Activated CD4-positive, alpha-beta T cell treated with anti-CD3 and anti-CD28 coated beads, Interleukin-10, Interleukin-2, amounts not matched to agents 100 ng/mL and 50 ng/mL, durations not matched to agents 16 hours and 8 hours (primary cell): ENCODE results near the gene DMAC2.
"Not testable (repeated sequence)": the region's sequence is repeated elsewhere in the genome, so short reads cannot be mapped to it uniquely, and the experiment has no call there.

Experiments
- DNase-seq: peaks from one replicate; pipeline ENCODE4 v3.0.0-alpha.2; 2020

Gene DMAC2

DNA sequence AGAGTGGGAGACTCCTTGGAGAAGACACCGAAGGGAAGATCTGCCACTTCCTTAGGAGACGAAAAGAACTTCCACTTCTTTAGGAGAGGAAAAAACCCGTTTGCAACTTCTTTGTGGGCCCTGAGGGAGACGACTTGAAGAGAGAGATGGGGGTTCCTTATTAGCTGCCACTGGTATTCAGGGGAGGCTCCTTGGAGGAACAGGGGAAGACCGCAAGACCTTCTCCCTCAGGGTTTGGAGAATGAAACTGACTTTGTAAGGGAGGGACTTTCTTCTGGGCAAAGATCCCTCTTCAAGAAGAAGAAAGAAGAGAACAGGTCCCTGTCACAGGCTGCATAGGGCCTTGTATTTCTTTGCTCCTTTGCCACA, 41.7 kb downstream of the DMAC2 start:
- no peak for DNase-seq

DNA sequence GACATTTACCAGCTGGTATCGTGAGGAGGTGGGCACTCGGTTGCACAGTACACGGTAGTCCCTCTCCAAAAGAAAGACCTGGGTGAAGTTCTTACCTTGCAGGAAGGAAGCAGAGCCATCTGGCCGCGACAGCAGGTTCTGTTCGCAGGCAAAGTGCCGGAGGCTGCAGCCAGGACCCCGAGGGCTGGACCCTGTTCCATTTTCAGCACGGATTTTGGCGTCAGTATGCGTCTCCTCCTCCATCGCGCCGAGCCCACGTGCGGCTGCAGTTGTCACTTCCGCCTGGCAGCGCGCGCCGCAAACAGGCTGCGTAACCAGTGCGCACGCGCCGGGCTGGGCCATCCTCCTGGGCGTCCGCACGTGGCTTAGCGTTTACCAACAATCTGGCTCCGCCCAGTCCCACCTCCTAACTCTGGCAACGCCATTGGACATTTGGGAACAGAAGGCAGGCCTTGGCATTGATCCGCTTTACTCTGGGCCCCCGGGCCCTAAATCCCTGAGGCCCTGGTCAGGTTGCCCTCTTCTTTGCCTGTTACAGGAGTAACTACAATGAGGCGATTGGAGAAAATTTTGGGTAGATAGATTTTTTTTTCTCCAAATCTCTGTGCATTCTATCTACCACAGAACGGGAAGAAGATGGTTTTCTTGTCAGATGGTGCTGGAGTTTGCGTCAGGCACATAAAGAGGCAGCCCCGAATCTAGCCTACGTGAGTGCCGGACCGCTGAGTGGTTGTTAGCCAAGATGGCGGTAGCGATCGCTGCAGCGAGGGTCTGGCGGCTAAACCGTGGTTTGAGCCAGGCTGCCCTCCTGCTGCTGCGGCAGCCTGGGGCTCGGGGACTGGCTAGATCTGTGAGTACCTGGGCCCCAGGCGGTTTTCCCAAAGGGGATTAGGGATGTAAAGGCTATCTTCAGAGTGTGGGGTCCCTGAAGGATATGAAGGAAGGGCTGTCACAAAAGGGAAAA, 42.3 kb downstream of the DMAC2 start, which contains the start of the genes BCKDHA and EXOSC5:
TSS of gene BCKDHA (plus strand) at position 733 of the 964 bp plus-strand sequence. CDS start at position 743, 10 bp downstream.
TSS of gene EXOSC5 (minus strand) at position 274 of the 964 bp plus-strand sequence. CDS start at position 243, 31 bp downstream.
- peak; percentile 100 for DNase-seq

DNA sequence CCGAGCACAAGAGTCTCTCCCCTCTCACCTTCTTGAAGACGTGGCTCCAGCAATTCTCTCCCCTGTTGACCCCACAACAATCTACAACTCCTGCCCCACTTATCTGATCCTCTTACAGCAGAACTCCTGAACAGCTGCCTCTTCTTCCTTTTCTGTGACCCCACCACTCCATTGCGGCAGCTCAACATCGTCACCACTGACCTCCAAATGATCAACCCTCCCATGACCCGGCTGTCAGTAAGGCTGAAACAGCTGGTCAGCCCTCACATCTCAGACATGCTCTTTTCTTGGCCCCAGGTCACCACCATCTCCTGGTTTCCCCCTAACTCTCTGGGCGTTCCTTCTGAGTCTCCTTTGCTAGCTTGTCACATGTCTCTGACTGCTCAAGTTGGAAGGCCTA, 44.4 kb downstream of the DMAC2 start:
- no peak for DNase-seq

- DNase-seq: no peak
These were observed 46.9 kb downstream of the DMAC2 start for GRCh38 chr19:41392775-41393174.

DNA sequence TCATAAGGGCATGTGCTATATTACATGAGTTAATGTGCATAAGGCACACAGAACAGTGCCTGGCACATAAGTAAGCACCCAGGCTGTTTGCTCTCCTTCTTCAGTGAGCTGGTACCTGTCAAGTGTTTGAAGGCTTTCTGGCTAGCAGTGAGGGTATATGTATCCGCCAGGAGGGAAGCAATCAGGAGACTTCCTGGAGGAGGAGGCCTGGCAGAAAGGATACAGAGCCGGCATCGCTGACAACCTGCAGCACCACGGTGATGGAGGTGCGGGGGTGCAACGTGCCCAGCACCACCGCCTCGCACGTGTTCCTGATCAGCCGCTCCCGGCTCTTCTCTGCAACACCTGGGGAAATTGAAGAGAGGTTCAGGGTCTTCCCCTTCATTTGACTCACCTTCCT, 48.1 kb downstream of the DMAC2 start:
- DNase-seq: no peak

DNA sequence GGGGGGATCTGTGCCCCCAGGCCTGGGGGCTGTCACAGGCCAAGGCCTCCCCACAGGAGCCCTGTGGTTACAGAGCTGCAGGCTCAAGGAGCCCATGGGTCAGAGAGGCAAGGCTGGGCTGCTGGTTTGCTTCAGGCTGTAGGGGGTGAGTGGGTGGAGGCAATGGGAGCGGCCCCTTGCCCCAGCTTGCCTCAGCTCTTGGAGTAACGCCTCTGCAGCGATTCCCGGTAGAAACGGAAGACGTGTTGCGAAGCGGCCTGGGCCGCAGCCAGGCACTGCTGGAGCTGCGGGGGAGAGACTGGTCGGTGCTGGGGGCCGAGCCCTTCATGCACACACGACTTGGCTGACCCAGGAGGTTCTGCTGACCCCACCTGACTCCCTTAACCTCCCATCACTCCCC, 53.3 kb downstream of the DMAC2 start:
- no peak for DNase-seq

- no peak for DNase-seq
These were observed 55.4 kb downstream of the DMAC2 start for GRCh38 chr19:41384351-41384750.

DNA sequence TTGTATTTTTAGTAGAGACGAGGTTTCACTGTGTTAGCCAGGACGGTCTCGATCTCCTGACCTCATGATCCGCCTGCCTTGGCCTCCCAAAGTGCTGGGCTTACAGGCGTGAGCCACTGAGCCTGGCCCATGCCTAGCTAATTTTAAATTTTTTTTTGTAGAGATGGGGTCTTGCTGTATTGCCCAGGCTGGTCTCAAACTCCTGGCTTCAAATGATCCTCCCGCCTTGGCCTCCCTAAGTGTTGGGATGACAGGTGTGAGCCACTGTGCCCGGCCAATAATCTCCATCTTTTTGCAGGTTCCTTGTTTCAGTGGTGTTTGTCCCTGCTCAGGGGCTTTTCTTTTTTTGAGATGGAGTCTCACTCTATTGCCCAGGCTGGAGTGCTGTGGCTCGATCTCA, 58.2 kb downstream of the DMAC2 start:
- not testable (repeated sequence) for DNase-seq
